Measurements from ENCODE around the gene ROBO1. TPM values are rescaled to one million over a fixed set of nuclear protein-coding genes. Genes with fewer than 3 reads are reported as not detected.

ROBO1 gene
- total and polyA plus RNA-seq, 2 of the 8 experiments (the other 6 are each of a cell fraction or from before 2014, with no cell fraction given), result 51.4 to 91.0 TPM

- no peak overlapping the region for H3K9ac ChIP-seq (replicated peaks in 1 of 4; ENCODE audit: extremely low read depth in 1 of 4, low read depth in 3 of 4, low read length in 3 of 4)
- H3K14ac ChIP-seq (ENCODE audit: insufficient read length), result no peak overlapping the region
- ChIA-PET POLR2A (ENCODE audit: partially characterized antibody) (no interaction called here), CTCF (ENCODE audit: partially characterized antibody) (no interaction called here)
- no peak overlapping the region for H4K8ac ChIP-seq (ENCODE audit: extremely low read depth, insufficient read depth, low read length)
- H3K79me1 ChIP-seq (ENCODE audit: low read depth, low read length), result no peaks in the 10 kb centered on the region
- H3K4me2 ChIP-seq (ENCODE audit: insufficient read depth in 1 of 2, low read depth in 2 of 2, low read length in 2 of 2), result no peak overlapping the region
- H2BK20ac ChIP-seq (ENCODE audit: low read length), result no peak overlapping the region
- no peak overlapping the region for H3K56ac ChIP-seq (replicated peaks; ENCODE audit: insufficient read length, low read depth, low read length)
- H2AFZ ChIP-seq (ENCODE audit: low read length), result no peak overlapping the region
- no peak overlapping the region for H3K27ac ChIP-seq (ENCODE audit: low read depth, low read length)
- no peaks in the 10 kb centered on the region for H3K27me3 ChIP-seq (replicated peaks in 1 of 4; ENCODE audit: control insufficient read depth in 3 of 4, extremely low read depth in 1 of 4, insufficient read depth in 3 of 4, low read length in 3 of 4)
- no peak overlapping the region for H3K4me3 ChIP-seq (ENCODE audit: extremely low read depth in 1 of 4, insufficient read depth in 2 of 4, low read depth in 3 of 4, low read length in 4 of 4)
- no peak overlapping the region for H2BK5ac ChIP-seq (ENCODE audit: low read depth, low read length)
- H2BK120ac ChIP-seq (replicated peaks; ENCODE audit: low read depth, low read length), result no peak overlapping the region
- TF ChIP-seq POLR2AphosphoS5 (IDR thresholded peaks at IDR 0.05; ENCODE audit: low read depth, low read length), result no peak
- no peak for TF ChIP-seq TBP (IDR thresholded peaks at IDR 0.05; ENCODE audit: low read depth, low read length)
- TF ChIP-seq RFX5 (IDR thresholded peaks at IDR 0.05; ENCODE audit: borderline replicate concordance, low read depth, low read length), result no peak
- TF ChIP-seq MAFK (IDR thresholded peaks at IDR 0.05; ENCODE audit: low read depth, low read length), result no peak
- TF ChIP-seq SIRT6 (IDR thresholded peaks at IDR 0.05; ENCODE audit: low read length), result no peak
- TF ChIP-seq POLR2A (IDR thresholded peaks at IDR 0.05; ENCODE audit: control extremely low read depth in 1 of 2, low read depth in 2 of 2, low read length in 2 of 2), result no peak
- TF ChIP-seq BRCA1 (IDR thresholded peaks at IDR 0.05; ENCODE audit: low read depth, low read length), result no peak
- no peak for TF ChIP-seq KDM1A (IDR thresholded peaks at IDR 0.05; ENCODE audit: borderline replicate concordance, low read length)
- TF ChIP-seq CBX8 (IDR thresholded peaks at IDR 0.05; ENCODE audit: borderline replicate concordance, low read depth, low read length), result no peak
- no peak for TF ChIP-seq ATF2 (IDR thresholded peaks at IDR 0.05; ENCODE audit: low read length)
- H2BK12ac ChIP-seq (ENCODE audit: low read depth, low read length), result no peak overlapping the region
- H3K4me1 ChIP-seq (replicated peaks in 1 of 4; ENCODE audit: control insufficient read depth in 3 of 4, insufficient read depth in 4 of 4, low read length in 3 of 4), result no peaks in the 10 kb centered on the region
- no peaks in the 10 kb centered on the region for H4K20me1 ChIP-seq (replicated peaks in 1 of 2; ENCODE audit: control insufficient read depth in 1 of 2, insufficient read depth in 2 of 2, low read length in 2 of 2)
- no peak overlapping the region for H2AK5ac ChIP-seq (ENCODE audit: low read depth, low read length)
- H2BK15ac ChIP-seq (ENCODE audit: low read length), result no peak overlapping the region
- H4K91ac ChIP-seq (replicated peaks; ENCODE audit: insufficient read length, low read length), result no peak overlapping the region
- H3K23ac ChIP-seq (ENCODE audit: insufficient read length), result no peak overlapping the region
- DNase-seq (ENCODE audit: low read depth in 1 of 2, low spot score in 2 of 2), result no peak
- no peak overlapping the region for H3K4ac ChIP-seq (replicated peaks; ENCODE audit: insufficient read length, low read depth, low read length)
- no peak overlapping the region for H3K18ac ChIP-seq (ENCODE audit: extremely low read depth, low read length)
- H3K23me2 ChIP-seq (ENCODE audit: low read depth, low read length), result no peaks in the 10 kb centered on the region
- FAIRE-seq, result no peak
- H3K36me3 ChIP-seq (ENCODE audit: control insufficient read depth in 2 of 4, insufficient read depth in 4 of 4, low read length in 3 of 4), result no peaks in the 10 kb centered on the region
- peaks cover 0 to 18% of the 10 kb centered on the region in 2 experiments; a peak in 2 of 4 replicates for H3K79me2 ChIP-seq (ENCODE audit: control insufficient read depth in 1 of 2, insufficient read depth in 2 of 2, low read length in 2 of 2)
- H4K5ac ChIP-seq (ENCODE audit: insufficient read length, low read depth, low read length), result no peak overlapping the region
- no peaks in the 10 kb centered on the region; a peak in 1 of 4 replicates for H3K9me3 ChIP-seq (ENCODE audit: insufficient read depth in 2 of 2, low read depth in 1 of 2, low read length in 1 of 2)
Observed at GRCh38 chr3:78781351-78781750, 986.4 kb downstream of the ROBO1 start.
